PFSK-1 (cell line): ENCODE data around the gene CTDSPL.

Experiments used
- FOXP2 ChIP-seq: optimal IDR thresholded peaks from 2 replicates; pipeline ENCODE3; 2011; ENCODE audit warnings: borderline replicate concordance, control low read depth, inconsistent platforms; ENCODE audit not compliant: insufficient read depth; ENCODE audit errors: extremely low read length, extremely low read depth
- POLR2AphosphoS5 ChIP-seq: IDR thresholded peaks from 2 replicates; pipeline ENCODE4 v1.6.1; 2012; ENCODE audit warnings: low read depth, mild to moderate bottlenecking, control low read depth, low read length, moderate library complexity
- SIN3A ChIP-seq: IDR thresholded peaks from 2 replicates; pipeline ENCODE4 v1.6.1; 2012; ENCODE audit warnings: mild to moderate bottlenecking, low read length, moderate library complexity, borderline replicate concordance; ENCODE audit not compliant: insufficient read depth
- TAF1 ChIP-seq: IDR thresholded peaks from 2 replicates; pipeline ENCODE4 v1.6.1; 2012; ENCODE audit warnings: low read length, control low read depth, borderline replicate concordance; ENCODE audit not compliant: insufficient read depth
- TF ChIP-seq, protein P1 (sequence below), 2 experiments: IDR thresholded peaks; 2 replicates each; pipeline versions ENCODE4 v1.6.1 to v1.8.0; 2011 to 2012; ENCODE audit warnings: low read depth in 2 of 2, low read length in 2 of 2, control low read depth in 1 of 2, inconsistent platforms in 1 of 2, mild to moderate bottlenecking in 1 of 2, moderate library complexity in 1 of 2; ENCODE audit not compliant: insufficient read depth in 1 of 2

CTDSPL gene

DNA sequence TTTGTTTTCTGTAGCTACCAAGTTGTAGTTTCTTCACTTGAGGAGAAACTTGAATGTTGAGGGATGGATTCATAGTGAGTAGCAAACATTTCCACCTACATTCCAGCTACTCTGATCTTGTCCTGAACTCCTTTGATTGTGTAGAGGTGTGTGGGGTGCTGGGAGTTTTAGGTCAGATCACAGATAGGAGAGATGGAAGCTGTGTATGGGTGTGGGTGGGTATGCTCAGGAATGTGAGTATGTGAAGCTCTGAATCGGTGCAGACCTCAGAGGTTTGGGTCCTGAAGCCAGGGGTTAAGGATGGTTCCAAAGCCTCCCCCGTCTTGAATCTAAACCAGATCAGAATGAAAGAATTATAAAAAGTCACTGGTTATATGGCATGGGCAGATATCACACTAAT lies 76.3 kb downstream of the CTDSPL start:
- TF ChIP-seq TAF1 = no peak
- TF ChIP-seq FOXP2 = no peak
- TF ChIP-seq SIN3A = no peak
- no peak for TF ChIP-seq POLR2AphosphoS5
- TF ChIP-seq, protein P1, sequence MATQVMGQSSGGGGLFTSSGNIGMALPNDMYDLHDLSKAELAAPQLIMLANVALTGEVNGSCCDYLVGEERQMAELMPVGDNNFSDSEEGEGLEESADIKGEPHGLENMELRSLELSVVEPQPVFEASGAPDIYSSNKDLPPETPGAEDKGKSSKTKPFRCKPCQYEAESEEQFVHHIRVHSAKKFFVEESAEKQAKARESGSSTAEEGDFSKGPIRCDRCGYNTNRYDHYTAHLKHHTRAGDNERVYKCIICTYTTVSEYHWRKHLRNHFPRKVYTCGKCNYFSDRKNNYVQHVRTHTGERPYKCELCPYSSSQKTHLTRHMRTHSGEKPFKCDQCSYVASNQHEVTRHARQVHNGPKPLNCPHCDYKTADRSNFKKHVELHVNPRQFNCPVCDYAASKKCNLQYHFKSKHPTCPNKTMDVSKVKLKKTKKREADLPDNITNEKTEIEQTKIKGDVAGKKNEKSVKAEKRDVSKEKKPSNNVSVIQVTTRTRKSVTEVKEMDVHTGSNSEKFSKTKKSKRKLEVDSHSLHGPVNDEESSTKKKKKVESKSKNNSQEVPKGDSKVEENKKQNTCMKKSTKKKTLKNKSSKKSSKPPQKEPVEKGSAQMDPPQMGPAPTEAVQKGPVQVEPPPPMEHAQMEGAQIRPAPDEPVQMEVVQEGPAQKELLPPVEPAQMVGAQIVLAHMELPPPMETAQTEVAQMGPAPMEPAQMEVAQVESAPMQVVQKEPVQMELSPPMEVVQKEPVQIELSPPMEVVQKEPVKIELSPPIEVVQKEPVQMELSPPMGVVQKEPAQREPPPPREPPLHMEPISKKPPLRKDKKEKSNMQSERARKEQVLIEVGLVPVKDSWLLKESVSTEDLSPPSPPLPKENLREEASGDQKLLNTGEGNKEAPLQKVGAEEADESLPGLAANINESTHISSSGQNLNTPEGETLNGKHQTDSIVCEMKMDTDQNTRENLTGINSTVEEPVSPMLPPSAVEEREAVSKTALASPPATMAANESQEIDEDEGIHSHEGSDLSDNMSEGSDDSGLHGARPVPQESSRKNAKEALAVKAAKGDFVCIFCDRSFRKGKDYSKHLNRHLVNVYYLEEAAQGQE (IDR thresholded peaks at IDR 0.05; ENCODE audit: insufficient read depth in 1 of 2, low read depth in 2 of 2, low read length in 2 of 2) = no peak

- no peak for TF ChIP-seq POLR2AphosphoS5
- TF ChIP-seq, protein P1 (IDR thresholded peaks at IDR 0.05; ENCODE audit: insufficient read depth in 1 of 2, low read depth in 2 of 2, low read length in 2 of 2) = no peak
- no peak for TF ChIP-seq SIN3A
- TF ChIP-seq FOXP2 = no peak
- TF ChIP-seq TAF1 = no peak
Measured at GRCh38 chr3:37940242-37940908, 78.7 kb downstream of the CTDSPL start.

GRCh38 chr3:37941608-37942508 lies 80.2 kb downstream of the CTDSPL start:
- no peak for TF ChIP-seq SIN3A
- TF ChIP-seq FOXP2 = no peak
- no peak for TF ChIP-seq POLR2AphosphoS5
- no peak for TF ChIP-seq TAF1
- TF ChIP-seq, protein P1 (IDR thresholded peaks at IDR 0.05; ENCODE audit: insufficient read depth in 1 of 2, low read depth in 2 of 2, low read length in 2 of 2) = no peak

DNA sequence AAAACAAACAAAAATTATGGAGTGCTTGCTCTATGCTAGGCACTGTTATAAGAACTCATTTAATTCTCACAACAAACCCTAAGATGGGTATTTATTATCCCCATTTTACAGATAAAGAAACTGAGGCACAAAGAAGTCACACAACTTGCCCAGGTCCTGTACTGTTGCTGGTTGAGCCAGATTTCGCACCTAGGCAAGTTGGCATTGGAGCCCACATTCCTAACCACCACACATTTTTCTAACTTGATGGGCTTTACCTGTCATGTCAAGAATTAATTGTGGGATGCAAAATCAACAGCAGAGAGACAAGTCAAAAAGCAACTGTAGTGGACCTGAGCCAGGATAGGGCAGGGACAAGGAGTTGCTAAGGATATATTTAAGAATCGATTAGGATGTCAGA lies 81.0 kb downstream of the CTDSPL start:
- no peak for TF ChIP-seq FOXP2
- no peak for TF ChIP-seq SIN3A
- TF ChIP-seq, protein P1 (IDR thresholded peaks at IDR 0.05; ENCODE audit: insufficient read depth in 1 of 2, low read depth in 2 of 2, low read length in 2 of 2) = no peak
- TF ChIP-seq TAF1 = no peak
- no peak for TF ChIP-seq POLR2AphosphoS5
